ENCODE data around the gene DNAJA4.

DNA sequence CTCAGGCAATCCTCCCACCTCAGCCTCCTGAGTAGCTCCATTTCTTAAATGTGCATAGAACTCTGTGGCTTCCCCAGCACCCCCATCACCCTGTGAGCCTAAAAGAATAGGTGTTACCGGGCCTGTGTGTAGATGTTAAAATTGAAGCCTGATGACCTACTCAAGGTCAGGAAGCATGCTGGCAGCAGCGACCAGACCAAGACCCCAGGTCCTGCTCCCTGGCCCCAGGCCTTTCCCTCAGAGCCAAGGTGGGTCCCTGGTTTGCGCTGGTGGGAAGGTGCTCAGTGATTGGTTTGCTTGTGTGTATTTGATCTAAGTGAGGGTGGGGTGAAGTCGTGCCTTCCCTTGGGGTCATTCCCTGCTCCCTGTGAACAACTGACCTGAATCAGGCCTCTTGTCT lies 57.4 kb downstream of the DNAJA4 start:
- TF ChIP-seq EP300 (IDR thresholded peaks at IDR 0.05) (no peak), POLR2A (IDR thresholded peaks at IDR 0.05) (no peak)
